ENCODE data around the gene ATRIP.
A peak's percentile ranks its signal among the peaks of the same experiment; 100 is the strongest.

ATRIP gene

GRCh38 chr3:48416091-48416505 is 30.4 kb upstream of the ATRIP start:
- no peaks in the 10 kb centered on the region for H3K4me1 Mint-ChIP-seq
- H3K4me3 Mint-ChIP-seq, result no peak overlapping the region
- H3K27me3 Mint-ChIP-seq, result no peaks in the 10 kb centered on the region
- no peaks in the 10 kb centered on the region for H3K36me3 Mint-ChIP-seq
- H3K9me3 Mint-ChIP-seq, result no peaks in the 10 kb centered on the region
- H3K27ac Mint-ChIP-seq, result no peak overlapping the region

GRCh38 chr3:48416546-48416945 is 30.0 kb upstream of the ATRIP start:
- Mint-ChIP-seq H3K27ac (no peak overlapping the region), H3K36me3 (no peaks in the 10 kb centered on the region), H3K4me1 (no peaks in the 10 kb centered on the region), H3K27me3 (no peaks in the 10 kb centered on the region), H3K9me3 (no peaks in the 10 kb centered on the region), H3K4me3 (no peak overlapping the region)

GRCh38 chr3:48417529-48418108 is 28.9 kb upstream of the ATRIP start:
- H3K9me3 Mint-ChIP-seq, result no peaks in the 10 kb centered on the region
- H3K4me1 Mint-ChIP-seq, result no peaks in the 10 kb centered on the region
- H3K27me3 Mint-ChIP-seq, result no peaks in the 10 kb centered on the region
- H3K36me3 Mint-ChIP-seq, result no peaks in the 10 kb centered on the region
- no peak overlapping the region for H3K4me3 Mint-ChIP-seq
- no peak overlapping the region for H3K27ac Mint-ChIP-seq

GRCh38 chr3:48418140-48418539 is 28.4 kb upstream of the ATRIP start:
- Mint-ChIP-seq H3K4me3 (no peak overlapping the region), H3K9me3 (no peaks in the 10 kb centered on the region), H3K36me3 (no peaks in the 10 kb centered on the region), H3K4me1 (no peaks in the 10 kb centered on the region), H3K27ac (no peak overlapping the region), H3K27me3 (no peaks in the 10 kb centered on the region)

DNA sequence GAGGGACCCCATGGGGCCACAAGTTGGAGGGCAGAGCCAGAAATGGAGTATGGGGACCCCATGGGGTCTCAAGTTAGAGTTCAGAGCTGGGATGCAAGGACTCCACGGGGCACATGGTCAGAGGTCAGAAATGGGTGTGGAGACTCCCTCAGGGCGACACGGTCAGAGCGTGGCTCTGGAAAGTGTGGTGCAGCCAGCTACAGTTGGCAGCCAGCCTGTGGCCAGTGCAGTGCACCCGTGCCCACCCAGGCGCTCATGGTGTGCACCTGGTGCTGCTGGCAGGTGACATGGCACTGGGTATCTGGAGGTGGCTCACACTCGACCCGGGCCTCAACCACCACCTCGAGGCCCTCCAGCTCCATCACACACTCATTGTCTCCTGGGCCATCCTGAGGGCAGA is 27.9 kb upstream of the ATRIP start:
- H3K4me1 Mint-ChIP-seq, result no peaks in the 10 kb centered on the region
- H3K36me3 Mint-ChIP-seq, result no peaks in the 10 kb centered on the region
- H3K27me3 Mint-ChIP-seq, result no peaks in the 10 kb centered on the region
- H3K27ac Mint-ChIP-seq, result no peak overlapping the region
- no peaks in the 10 kb centered on the region for H3K9me3 Mint-ChIP-seq
- no peak overlapping the region for H3K4me3 Mint-ChIP-seq

DNA sequence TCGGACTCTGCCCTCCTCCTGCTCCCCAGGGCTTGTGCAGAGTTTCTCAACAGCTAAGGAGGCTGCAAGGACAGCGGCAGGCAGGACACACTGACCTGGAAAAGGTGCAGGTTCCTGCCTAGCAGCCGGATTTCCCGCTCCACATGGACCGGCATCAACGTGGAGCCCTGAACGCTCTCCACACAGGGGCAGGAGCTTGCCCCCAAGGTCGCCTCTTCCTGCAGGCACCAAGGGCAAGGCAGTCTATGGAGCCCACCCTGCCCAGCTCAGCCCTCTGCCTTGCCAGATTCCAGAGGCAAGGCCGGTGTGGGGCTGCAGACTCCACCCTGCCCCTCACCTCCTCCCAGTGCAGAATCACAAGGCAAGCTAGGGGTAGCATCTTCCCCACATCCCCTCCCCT is 27.4 kb upstream of the ATRIP start:
- H3K9me3 Mint-ChIP-seq, result no peaks in the 10 kb centered on the region
- H3K27ac Mint-ChIP-seq, result no peak overlapping the region
- no peaks in the 10 kb centered on the region for H3K4me1 Mint-ChIP-seq
- no peaks in the 10 kb centered on the region for H3K36me3 Mint-ChIP-seq
- no peak overlapping the region for H3K4me3 Mint-ChIP-seq
- no peaks in the 10 kb centered on the region for H3K27me3 Mint-ChIP-seq

DNA sequence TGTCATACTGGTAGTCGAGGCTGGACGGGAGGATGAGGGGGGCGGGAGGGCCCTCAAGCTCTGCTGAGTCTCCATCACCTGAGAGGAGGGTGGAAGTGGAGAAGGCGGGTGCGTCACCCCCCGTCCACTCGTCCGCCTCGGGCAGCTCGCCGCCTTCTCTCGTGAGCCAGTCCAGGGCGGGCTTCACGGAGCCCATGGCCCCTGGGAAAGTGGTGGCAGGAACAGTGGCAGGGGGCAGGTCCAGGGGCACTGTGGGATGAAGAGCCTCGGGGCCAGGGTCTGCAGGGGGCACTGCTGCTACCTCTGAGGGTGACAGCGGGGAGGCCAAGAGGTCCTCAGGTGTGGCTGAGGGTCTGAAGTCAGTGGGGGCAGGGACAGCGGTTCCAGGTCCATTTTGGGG is 26.9 kb upstream of the ATRIP start:
- Mint-ChIP-seq H3K27ac (no peak overlapping the region), H3K36me3 (no peaks in the 10 kb centered on the region), H3K9me3 (no peaks in the 10 kb centered on the region), H3K27me3 (no peaks in the 10 kb centered on the region), H3K4me1 (no peaks in the 10 kb centered on the region), H3K4me3 (no peak overlapping the region)

GRCh38 chr3:48420561-48420960 is 26.0 kb upstream of the ATRIP start:
- Mint-ChIP-seq H3K4me3 (no peak overlapping the region), H3K4me1 (no peaks in the 10 kb centered on the region), H3K9me3 (no peaks in the 10 kb centered on the region), H3K27me3 (no peaks in the 10 kb centered on the region), H3K36me3 (no peaks in the 10 kb centered on the region), H3K27ac (no peak overlapping the region)

GRCh38 chr3:48422272-48422671 is 24.3 kb upstream of the ATRIP start:
- H3K36me3 Mint-ChIP-seq, result no peaks in the 10 kb centered on the region
- H3K4me1 Mint-ChIP-seq, result no peaks in the 10 kb centered on the region
- no peaks in the 10 kb centered on the region for H3K9me3 Mint-ChIP-seq
- H3K4me3 Mint-ChIP-seq, result no peak overlapping the region
- no peaks in the 10 kb centered on the region for H3K27me3 Mint-ChIP-seq
- H3K27ac Mint-ChIP-seq, result no peak overlapping the region

GRCh38 chr3:48422681-48423080 is 23.9 kb upstream of the ATRIP start:
- H3K27ac Mint-ChIP-seq, result no peak overlapping the region
- H3K27me3 Mint-ChIP-seq, result no peaks in the 10 kb centered on the region
- H3K4me3 Mint-ChIP-seq, result no peak overlapping the region
- H3K4me1 Mint-ChIP-seq, result no peaks in the 10 kb centered on the region
- no peaks in the 10 kb centered on the region for H3K36me3 Mint-ChIP-seq
- no peaks in the 10 kb centered on the region for H3K9me3 Mint-ChIP-seq

DNA sequence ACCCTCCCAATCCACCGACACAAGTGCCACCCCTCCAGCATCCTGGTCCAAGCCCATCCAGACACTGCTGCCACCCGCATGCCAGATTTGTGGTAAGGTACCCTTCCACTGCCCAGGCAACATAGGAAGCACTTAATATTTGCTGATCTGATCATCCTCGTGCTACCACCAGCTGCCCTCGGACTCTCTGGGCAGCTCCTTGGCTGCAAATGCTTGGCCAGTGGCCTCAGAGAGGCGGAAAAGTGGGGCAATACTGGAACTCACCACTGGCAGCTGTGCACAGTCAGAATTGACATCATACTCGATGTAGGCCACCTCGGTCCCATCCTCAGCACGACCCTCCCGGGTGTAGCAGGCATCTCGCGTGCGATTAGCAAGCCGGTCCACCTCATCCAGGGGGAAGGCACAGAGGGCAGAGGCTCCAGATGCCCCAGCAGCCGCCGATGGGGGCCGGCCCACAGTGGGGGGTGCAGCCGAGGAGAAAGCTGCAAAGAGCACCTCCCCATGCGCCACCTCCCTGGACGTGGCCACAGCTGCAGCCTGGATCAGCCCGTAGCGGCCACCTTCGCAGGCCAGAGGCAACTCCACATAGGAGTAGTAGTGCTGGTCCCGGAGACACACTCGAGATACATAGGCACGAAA is 23.2 kb upstream of the ATRIP start:
- H3K36me3 Mint-ChIP-seq, result no peaks in the 10 kb centered on the region
- H3K4me1 Mint-ChIP-seq, result no peaks in the 10 kb centered on the region
- no peaks in the 10 kb centered on the region for H3K27me3 Mint-ChIP-seq
- H3K9me3 Mint-ChIP-seq, result no peaks in the 10 kb centered on the region
- H3K4me3 Mint-ChIP-seq, result no peak overlapping the region
- H3K27ac Mint-ChIP-seq, result no peak overlapping the region

DNA sequence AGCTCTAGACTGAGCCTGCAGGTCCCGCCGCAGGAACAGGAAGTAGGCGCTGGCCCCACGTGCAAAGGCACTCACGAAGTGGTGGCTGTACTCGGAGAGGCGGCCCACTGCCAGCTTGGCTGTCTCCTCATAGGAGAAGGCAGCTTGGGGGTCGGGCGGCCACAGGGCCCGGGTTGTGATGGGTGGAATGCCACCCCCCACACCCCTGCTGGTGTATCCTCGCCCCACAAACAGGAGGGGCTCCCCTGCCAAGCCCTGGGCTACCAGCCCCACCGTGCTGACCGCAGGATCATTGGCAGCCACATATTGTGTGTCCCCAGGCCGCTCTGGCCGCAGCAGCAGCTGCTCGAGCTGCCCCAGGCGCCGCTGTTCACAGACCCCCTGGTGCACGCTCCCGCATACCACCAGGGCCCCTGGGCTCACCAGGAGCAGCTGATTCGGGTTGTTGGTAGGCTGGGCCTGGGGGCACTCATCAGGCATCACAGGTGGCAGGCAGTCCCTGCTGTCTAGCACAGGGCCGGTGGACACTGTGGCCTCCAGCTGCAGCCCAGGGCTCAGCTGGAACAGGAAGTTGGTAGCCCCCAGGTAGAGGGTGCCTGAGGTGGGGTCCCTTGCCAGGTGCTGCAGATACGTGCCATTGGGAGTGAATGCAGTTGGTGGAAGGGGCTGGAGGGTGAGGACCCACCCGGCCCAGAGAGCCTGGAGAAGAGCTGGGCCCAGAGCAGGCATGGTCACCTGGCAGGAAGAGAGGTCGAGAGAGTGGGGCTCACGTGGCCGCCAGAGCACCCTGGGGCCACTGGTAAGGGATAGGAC is 22.4 kb upstream of the ATRIP start:
- Mint-ChIP-seq H3K27me3 (no peaks in the 10 kb centered on the region), H3K27ac (no peak overlapping the region), H3K36me3 (no peaks in the 10 kb centered on the region), H3K9me3 (no peaks in the 10 kb centered on the region), H3K4me1 (no peaks in the 10 kb centered on the region), H3K4me3 (no peak overlapping the region)

GRCh38 chr3:48425281-48425812 is 21.2 kb upstream of the ATRIP start:
- H3K27me3 Mint-ChIP-seq, result no peaks in the 10 kb centered on the region
- no peaks in the 10 kb centered on the region for H3K36me3 Mint-ChIP-seq
- no peaks in the 10 kb centered on the region for H3K4me1 Mint-ChIP-seq
- no peak overlapping the region for H3K4me3 Mint-ChIP-seq
- H3K27ac Mint-ChIP-seq, result no peak overlapping the region
- H3K9me3 Mint-ChIP-seq, result no peaks in the 10 kb centered on the region

DNA sequence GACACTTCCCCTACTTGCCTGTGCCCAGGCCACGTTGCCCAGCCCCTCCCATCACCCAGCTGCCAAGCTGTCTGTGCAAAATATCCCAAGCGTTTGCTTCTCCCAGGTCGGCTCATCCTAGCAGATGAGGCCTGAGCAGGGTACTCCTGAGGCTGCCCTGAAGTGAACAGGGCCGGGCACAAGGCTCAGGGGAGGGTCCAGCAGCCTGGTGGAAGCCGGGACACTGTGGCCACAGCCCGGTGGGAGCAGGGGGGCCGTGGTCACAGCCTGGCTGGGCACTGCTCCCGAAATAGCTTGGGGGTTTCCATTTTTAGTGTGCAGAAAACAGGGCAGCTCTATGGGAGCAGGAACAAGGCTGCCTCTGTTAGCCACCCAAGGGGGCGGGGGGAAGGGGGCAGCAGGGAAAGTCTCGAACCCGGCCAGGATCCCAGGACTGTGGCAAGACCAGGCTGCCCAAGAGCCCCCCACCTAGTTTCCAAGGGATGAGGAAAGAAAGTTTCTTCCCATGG is 20.1 kb upstream of the ATRIP start:
- Mint-ChIP-seq H3K27me3 (no peaks in the 10 kb centered on the region), H3K36me3 (no peaks in the 10 kb centered on the region), H3K9me3 (no peaks in the 10 kb centered on the region), H3K27ac (no peak overlapping the region), H3K4me3 (no peak overlapping the region), H3K4me1 (peaks cover 4% of the 10 kb centered on the region)

DNA sequence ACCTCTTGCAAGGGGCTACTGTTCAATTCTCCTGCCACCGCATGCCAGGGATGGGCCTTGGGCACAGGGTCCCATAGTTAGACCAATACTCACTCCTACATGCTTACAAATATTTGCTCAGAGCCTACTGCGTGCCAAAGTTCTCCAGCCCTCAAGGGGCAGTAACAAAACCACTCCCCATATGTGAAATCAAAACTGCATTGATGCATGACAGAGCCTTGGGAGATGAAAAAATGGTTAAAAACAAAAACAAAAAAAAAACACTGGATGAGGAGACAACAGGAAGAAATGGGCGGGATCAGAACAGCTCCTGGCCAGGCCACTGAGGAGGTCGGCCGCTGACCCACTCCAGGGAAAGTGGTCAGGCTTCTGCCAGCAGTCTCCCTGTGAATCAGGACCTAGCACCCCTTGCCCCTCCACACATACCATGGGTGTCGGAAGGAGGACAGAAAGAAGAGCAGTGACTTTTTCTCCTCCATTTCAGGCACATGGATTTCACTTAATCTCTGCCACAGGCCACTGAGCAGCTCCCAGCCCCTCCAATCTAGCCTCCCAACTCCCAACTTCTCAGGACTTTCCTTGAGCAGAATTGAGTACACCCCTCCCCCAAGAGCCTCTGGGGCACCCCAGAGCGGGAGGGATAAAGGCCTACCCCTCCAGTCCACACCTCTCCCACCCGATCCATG is 19.4 kb upstream of the ATRIP start:
- Mint-ChIP-seq H3K27me3 (no peaks in the 10 kb centered on the region), H3K9me3 (no peaks in the 10 kb centered on the region), H3K4me1 (peaks cover 4% of the 10 kb centered on the region), H3K27ac (no peak overlapping the region), H3K36me3 (no peaks in the 10 kb centered on the region), H3K4me3 (no peak overlapping the region)

DNA sequence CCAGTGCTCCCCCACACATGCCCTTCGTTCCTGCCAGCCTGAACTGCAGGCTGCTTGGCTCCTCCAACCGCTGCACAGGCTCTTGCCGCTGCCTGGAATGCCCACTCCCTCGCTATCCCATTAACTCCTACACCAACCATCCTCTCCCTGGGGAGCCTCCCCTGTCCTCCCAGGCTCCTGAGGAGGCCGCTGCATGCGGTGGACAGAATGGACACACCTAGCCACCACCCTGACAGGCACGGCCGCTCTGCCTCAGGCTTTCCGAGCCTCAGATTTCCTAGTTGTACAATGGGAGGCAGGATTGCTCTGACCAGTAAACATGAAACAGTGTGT is 18.9 kb upstream of the ATRIP start:
- no peaks in the 10 kb centered on the region for H3K36me3 Mint-ChIP-seq
- peak overlapping the region; percentile 44 for H3K4me3 Mint-ChIP-seq
- no peak overlapping the region for H3K27ac Mint-ChIP-seq
- H3K9me3 Mint-ChIP-seq, result no peaks in the 10 kb centered on the region
- H3K27me3 Mint-ChIP-seq, result no peaks in the 10 kb centered on the region
- peaks cover 4% of the 10 kb centered on the region for H3K4me1 Mint-ChIP-seq
